GM18520 (cell line): ENCODE data around the gene AOPEP.

ENCODE experiments used
- ATAC-seq: cut with Tn5 transposase; IDR thresholded peaks from one replicate; pipeline ENCODE4 v1.9.1; 2021; ENCODE audit not compliant: unreplicated experiment

The AOPEP gene

GRCh38 chr9:95028853-95029219 lies 302.3 kb downstream of the AOPEP start:
- no peak for ATAC-seq

- ATAC-seq, result no peak
Measured at GRCh38 chr9:95029288-95029687, 302.8 kb downstream of the AOPEP start.

DNA sequence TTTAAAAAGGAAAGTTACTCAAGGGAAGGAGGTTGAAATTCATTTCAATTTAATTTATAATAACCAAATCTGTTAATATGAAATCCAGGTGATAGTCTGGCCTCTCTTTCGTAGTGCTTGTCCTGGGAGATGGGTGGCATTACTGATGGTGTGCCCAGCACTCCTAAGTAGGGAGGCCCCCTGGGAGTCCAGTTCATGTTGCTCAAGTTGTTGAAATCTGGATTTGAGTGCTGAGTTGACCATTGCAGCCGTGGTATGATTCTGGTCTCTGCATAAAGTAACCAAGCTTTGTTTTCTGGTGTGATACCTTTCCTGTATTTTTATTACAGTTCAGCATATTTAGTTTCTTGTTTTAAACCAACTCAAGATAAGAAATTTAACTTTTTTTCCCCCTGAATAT lies 303.2 kb downstream of the AOPEP start:
- no peak for ATAC-seq

DNA sequence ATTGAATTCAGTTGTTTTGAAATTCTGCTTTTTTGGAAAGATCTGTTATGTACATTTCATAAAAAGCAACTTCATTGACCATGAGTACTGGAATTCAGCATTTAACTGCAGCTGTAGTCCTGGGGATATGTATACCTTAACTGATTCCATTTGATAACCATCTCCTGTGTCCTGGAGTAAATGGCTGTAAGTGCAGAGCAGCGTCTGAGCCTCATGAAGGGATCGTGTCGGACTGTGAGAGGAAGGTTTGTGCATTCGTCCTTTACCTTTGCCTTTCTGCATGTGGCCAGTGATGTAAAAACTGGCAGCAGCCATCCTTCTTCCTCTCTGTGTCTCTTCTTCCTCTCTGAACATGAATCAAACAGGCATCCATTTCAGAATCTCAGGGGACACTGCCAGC lies 303.8 kb downstream of the AOPEP start:
- ATAC-seq, result no peak

DNA sequence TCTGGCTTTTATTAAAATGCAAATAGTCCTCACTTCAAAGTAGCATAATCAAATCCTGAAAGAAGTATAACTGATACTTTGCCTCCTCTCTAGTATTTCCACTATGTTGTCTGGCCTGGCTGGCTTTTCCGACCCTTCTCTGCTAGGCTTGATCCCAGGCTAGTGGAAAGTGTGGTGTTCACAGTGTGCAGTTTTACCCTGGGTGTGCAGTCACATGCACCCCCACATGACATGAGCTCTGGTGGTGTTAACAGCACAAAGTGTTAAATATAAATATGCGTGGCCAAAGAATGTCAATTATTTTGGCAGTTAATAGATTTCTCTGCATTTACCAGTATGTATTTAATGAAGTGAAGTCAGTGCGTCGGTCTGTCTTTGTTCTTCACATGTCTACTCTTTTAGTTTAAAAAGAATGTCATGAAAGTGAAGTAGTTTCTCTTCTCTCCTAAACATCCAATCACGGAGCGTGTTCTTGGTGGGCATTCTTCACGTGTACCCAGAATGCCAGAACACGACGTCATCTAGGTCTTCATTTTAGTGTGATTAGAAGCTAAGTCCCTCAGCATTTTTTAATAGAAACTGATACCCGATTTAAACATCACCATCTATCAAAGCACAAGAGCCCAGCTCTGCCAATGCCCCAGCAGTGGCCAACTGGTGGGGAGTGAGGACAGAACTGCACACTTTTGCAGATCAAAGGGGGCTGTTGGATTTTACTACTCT lies 304.6 kb downstream of the AOPEP start:
- no peak for ATAC-seq

DNA sequence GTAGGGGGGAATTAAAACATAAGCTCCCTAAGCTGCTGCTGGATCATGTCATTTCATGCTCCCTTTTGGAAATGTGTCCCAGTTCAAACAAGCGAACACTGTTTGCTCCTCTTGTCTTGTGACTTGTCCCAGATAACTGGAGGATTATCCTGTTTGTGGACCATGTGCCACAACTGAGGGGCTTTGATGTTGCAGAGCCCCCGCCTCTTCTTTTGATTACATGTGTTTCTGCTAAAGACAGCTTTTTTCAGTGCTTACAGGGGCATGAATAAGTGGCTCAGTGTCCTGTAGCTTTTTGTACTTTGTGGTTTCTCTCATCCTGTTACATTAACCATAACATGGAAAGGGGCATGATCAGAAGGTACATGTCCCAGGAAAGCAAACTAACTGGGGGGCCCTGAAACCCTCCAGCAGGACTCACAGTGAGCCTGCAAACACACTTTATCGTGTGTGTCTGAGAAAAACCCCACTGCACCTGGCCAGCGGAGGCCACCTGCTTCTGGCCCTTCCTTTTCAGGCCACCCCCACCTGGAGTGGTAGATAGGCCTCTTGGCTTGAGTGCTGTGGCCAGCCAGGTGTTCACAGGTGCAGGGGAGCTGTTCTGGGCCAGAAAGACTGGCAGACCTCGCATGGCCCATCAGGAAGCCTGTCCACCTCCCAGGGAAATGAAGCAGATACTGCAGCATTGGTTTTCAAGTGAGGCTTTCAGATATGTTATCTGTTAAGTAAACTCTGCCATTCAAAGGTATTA lies 305.4 kb downstream of the AOPEP start:
- no peak for ATAC-seq

DNA sequence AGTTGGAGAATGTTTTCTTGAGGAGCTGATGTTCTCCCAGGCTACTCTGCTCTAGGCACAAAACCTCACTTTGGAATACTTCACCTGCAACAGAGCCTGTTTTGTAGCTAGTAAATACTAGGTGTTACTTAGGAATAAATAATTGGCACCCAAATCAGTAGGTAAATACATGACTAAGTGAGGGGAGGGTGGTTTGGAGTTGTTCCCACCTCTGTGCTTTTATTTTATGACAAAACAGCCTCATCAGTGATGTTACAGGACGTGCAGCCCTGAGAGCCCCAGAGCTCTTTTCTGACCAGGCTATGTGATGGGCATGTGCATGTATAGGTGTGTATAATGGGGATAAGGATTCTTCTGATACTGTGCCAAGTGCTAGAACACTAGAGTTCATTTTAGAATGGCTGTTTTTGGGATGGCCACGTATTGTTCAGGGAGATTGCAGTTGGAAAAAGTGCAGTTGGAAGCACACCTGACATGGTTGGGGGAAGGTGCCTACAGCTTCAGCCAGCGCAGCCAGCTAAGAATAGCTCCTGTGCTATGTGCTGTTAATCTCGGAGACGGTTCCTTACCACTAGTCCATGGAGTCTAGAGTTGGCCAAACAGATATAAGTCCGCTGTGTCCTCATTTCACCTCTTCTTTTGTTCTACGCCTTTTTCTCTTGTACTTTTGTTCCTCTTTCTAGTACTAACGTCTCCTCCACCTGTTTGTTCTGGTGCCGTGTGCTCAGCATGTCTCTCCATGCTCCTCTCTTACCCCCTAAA lies 306.3 kb downstream of the AOPEP start:
- no peak for ATAC-seq

DNA sequence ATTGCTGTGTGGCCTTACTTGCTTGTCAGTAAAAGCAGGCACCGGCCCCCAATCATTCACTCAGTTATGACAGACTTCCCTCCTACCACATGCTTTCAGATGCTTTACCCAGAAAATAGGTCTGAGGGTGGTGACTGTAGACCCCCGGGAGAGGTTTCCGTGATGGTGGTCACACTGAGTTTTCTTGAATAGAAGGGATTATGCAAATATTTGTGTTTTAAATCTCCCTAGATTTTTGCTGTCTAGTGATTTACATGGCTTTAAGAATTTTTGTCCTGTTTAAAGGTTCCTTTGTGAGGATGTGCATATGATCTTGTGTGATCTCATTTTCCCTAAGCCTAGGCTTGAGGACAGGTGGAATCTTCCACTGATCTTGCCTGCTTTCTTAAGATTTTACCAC lies 309.3 kb downstream of the AOPEP start:
- no peak for ATAC-seq

- ATAC-seq, result no peak
Measured at GRCh38 chr9:95036676-95037075, 310.2 kb downstream of the AOPEP start.

DNA sequence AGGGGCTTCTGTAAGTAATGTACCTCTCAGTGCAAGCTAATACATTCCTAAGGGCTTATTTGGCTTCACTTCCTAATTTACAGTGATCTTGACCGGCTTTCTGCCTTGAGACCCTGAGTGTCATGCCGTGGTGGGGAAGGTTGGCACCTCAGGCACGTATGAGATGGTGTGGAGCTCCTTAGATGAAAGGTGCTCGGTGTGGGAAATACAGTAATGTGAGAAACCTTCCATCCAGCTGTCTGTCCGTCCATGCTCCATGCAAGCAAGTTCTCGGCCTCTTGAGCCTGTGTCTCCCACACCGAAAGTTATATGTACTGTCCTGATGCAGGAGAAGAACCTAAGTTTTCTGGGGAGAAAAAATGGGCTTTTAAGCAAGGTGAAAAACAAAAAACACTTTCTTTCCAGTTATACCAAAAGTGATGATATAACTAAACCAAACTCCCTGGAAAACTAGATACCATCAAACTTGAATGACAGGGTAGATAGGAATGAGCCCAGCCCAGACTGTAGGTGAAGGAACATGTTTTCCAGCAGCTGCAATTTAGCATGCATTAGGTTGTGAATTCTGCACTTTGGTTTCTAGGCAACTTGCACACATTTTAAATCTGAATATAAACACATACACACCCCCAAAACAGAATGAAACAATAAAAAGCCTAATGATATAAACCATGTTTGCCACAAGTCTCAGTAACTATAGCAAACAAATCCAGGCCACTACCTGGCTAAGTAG lies 311.5 kb downstream of the AOPEP start:
- ATAC-seq, result no peak

DNA sequence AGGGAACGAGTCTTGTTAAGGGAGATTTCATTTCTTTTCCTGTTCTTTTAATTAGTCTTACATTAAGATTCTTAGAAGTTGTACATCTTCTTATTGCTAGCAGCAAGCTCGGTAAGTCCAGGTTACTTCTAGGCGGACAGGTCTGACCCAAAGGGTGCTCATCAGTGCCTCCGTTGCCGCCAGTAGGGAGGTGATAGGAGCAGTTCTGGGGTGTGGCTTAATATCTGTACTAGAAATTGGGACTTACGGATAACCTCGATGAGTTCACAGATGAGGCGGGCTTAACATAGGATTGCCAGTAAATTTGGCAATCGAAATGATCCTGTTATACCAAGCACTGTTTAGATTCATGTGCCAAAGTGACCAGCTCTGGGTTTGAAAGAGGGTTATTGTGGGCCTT lies 312.2 kb downstream of the AOPEP start:
- ATAC-seq, result no peak

- ATAC-seq, result no peak
Measured at GRCh38 chr9:95040106-95040505, 313.6 kb downstream of the AOPEP start.

GRCh38 chr9:95043826-95044225 lies 317.3 kb downstream of the AOPEP start:
- no peak for ATAC-seq

DNA sequence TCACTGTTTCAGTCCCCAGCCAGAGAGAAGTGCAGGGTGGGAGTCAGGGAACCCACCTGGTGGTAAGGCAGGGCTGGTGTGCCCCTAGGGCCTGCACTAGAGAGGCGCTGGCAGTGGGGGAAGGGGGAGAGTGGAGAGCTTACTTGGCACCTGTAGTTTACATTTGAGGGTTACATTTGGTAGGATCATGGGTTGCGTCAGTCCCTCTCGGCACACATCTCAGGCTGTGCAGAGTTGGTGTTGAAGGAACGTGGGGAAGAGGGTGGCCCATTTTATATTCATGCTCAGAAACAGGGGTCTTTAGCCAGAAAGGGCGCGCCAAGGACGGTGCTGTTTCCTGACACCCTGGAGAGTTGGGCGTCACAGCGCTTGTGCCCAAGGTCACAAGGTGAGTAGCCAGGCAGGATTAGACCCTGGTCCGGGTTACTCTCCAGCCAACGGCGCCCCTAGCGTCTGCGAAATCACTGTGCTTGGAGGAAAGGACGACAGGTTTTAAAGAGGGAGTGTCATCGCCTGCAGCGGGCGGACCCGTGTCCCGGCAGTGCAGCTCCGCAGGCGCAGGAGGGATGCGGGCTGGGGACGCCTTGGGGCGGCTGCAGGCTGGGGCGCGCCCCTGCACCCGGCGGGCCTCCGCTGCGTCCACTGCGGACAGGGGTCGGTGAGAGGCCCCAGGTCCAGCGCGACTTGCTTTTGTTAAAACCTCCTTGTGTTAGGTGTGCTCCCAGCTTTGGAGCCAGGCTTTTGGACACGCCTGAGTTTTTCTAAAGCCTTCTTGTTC lies 318.4 kb downstream of the AOPEP start:
- ATAC-seq, result no peak

DNA sequence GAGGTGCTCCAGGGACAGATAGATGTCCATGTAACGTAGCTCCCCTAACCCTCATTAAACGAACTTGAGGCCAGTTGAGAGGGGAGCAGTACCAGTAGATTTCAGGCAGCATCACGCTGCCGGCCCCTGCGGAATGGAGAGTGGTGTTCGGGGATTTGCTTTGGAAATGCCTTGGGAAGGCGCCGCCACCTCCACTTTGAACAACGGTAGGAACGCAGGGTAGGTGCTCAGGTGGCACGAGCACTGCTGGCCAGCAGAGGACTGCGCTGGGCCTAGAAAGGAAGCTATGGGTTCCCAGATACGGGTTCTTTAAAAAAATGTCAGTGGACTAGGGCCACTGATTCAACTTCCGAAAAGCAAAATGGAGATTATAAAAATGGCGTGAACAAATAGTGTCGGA lies 319.3 kb downstream of the AOPEP start:
- ATAC-seq, result no peak

DNA sequence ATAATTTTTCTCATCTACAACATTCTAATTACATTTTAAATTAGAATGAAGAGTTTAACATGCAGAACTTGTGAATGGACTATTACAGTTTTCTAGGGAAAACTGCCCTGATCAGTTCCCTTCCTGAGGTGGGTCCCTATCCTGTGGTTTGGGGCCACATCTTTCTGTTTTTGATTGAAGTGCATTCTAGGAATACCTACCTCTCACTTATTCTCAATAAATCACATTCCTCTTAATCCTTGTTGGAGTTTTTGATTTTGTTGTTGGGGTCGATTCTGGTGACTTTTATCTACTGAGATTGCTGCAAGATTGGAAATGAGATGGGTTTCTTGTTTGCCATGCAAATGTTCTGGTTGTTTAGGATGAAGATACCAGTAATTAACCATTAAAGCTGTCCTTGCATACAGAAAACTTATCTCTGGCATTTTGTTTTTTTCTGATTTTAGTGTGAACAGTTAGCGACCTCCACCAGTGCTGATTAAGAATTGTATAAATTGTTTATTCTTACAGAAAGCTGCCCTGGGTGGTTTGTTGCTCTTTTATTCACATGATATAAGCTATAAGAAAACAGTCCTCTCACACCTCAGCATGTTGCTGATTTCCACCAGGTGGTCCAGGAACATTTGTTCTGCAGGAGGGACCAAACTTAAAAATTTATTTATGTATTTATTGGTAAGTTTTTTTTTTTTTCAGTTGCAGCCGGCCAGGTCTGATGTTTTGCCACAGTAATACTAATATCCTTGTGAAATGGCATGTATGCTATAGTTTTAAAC lies 321.1 kb downstream of the AOPEP start:
- ATAC-seq, result no peak

GRCh38 chr9:95048225-95049087 lies 322.0 kb downstream of the AOPEP start:
- no peak for ATAC-seq

DNA sequence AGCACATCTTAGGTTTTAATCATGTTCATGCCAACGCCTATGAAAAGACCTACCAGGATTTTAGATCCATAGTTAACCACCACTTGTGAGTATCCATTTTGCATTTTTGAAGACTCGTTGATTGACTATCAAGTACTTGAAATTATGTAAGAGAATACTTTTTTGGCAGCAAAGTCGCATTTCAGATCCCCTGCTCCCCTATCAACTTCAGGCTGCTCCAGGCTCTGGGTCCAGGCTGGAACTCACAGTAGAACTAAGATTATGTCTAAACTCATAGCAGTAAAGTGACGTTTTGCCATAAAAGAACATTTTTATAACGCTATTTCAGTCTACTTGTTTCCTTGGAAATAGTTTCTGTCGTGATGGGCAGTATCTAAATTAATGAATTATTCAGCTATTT lies 323.3 kb downstream of the AOPEP start:
- no peak for ATAC-seq
